GM18505 (cell line): ENCODE results near the gene TRIM28.

ENCODE experiments used
- ATAC-seq: cut with Tn5 transposase; IDR thresholded peaks from one replicate; pipeline ENCODE4 v1.9.1; 2021; ENCODE audit not compliant: unreplicated experiment
- POLR2A ChIP-seq: IDR thresholded peaks from 4 replicates; pipeline ENCODE4 v1.6.1; 2011; ENCODE audit warnings: borderline replicate concordance; ENCODE audit not compliant: insufficient read depth, insufficient read length; ENCODE audit errors: extremely low read depth

TRIM28 gene

DNA sequence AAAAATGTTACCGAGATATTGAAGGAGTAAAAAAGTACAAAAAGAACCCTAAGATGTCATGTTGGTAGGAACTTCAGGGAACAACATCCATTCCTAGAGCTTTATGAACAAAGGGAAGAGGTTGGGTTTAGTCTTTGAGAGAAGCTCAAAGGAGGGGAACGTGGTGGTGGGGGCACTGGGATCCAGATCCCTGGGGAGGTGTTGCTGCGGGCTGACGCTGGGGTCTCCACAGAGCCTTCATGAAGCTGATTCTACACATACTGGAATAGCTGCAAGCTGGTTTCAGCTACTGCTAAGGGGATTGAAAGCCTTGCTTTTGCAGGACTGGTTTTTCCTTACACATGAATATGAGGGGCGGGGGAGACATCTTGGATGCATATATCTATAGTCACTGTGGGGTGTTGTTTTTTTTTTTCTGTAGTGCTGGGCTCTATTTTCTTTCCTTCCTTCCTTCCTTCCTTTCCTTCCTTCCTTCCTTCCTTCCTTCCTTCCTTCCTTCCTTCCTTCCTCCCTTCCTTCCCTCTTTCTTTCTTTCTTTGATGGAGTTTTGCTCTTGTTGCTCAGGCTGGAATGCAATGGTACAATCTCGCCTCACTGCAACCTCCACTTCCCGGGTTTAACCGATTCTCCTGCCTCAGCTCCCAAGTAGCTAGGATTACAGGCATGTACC, 35.7 kb downstream of the TRIM28 start:
- ATAC-seq, result no peak
- TF ChIP-seq POLR2A, result no peak

DNA sequence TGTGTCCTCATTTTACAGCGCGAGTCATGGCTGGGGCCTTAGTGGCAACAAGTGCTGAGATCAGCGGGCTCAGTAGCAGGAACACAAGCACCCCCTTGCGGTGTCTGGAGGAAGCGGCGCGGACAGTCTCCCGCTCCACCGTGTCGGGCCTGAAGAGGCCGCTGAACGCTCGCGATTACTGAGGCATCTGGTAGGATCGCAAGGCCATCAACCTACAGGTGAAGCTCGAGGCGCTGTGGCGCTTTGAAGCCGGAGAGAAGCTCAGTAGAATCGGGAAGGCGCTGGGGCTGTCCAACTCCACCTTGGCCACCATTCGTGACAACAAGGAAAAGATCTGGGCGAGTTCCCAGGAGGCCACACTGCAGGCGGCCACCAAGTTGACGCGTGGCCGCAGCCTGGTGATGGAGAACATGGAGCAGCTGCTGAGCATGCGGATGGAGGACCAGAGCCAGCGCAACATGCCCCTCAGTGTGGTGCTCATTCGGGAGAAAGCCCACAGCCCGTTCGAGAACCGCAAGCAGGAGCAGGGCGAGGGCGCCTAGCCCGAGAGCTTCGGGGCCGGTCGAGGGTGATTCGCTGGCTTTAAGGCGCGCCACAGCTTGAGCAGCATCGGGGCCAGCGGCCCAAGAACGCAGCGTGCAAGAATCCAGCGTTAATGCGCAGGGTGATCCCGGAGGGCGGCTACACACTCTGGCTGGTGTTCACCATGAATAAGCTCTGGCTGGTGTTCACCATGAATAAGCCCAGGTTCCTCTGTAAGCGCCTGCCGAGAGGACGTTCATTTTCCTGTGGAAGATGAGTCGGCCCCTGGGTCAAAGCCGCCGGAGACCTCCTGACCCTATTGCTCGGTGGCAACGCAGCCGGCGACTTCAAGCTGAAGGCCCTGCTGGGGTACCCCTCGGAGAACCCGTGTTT, 37.6 kb downstream of the TRIM28 start:
- peak; percentile 70 for ATAC-seq

DNA sequence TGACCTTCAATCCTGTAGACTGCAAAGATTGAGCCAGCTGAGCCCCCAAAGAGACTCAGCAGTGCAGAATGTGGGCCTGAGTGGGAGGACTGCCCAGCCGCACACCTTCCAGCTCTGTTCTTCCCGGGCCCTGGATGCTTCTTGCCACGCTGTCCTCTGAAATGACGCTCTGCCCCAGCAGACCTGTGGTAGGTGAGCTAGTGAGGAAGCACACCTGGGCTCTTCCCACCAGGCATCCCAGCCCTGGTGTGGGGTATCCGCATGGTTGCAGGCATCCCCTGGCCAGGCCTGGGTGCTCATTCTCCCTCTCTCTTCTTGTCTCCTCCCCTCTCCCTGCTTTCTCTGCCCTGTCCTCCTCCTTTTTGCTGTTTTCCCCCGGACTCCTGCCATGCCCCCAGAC, 39.1 kb downstream of the TRIM28 start:
- TF ChIP-seq POLR2A, result no peak
- ATAC-seq, result no peak

More for the DNA sequence above, 37.6 kb downstream of the TRIM28 start:
- TF ChIP-seq POLR2A, result no peak

- TF ChIP-seq POLR2A, result no peak
Measured at GRCh38 chr19:58584498-58585441, 40.9 kb downstream of the TRIM28 start.

DNA sequence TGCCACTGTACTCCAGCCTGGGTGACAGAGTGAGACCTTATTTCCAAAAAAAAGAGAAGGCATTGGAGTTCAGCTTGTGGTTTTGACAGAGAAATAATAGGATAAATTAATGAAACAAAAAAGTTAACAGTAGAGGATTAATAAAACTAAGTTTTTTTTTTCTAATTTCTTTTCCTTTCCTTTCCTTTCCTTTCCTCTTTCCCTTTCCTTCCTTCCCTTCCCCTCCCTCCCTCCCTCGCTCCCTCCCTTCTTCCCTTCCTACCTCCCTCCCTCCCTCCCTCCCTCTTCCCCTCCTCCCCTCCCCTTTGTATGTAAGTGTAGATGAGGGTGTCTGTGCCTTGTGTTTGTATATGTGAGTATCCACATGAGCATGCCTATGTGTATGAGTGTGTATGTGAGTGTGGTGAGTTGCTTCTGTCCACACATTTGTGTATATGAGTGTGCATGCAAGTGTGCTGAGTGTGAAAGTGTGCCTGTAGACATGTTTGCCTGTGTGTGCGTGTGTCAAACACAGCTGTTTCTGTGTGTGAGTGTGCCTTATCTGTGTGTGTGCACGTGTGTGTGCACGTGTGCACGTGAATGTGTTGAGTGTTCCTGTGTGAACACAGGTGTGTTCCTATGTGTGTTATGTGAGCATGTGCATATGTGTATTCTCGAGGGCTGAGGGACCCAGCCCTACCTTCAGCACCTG, 41.7 kb downstream of the TRIM28 start:
- TF ChIP-seq POLR2A, result no peak
- ATAC-seq, result no peak

More at GRCh38 chr19:58584498-58585441, 40.9 kb downstream of the TRIM28 start:
- no peak for ATAC-seq

- ATAC-seq, result no peak
- no peak for TF ChIP-seq POLR2A
Measured at GRCh38 chr19:58586133-58586765, 42.4 kb downstream of the TRIM28 start.
